OCI-M1 (cell line): ENCODE data around the gene IRF1.
A peak's percentile ranks its signal among the peaks of the same experiment; 100 is the strongest.

Source experiments
- DNase-seq: peaks from one replicate; lab custom pipeline; 2025; lab: John Stamatoyannopoulos, UW

Gene IRF1

GRCh38 chr5:132500931-132501628, 10.5 kb upstream of the IRF1 start:
- peak; percentile 86 for DNase-seq

- DNase-seq: no peak
Observed at GRCh38 chr5:132500244-132500930, 9.8 kb upstream of the IRF1 start.

- DNase-seq: no peak
Observed at GRCh38 chr5:132499440-132500243, 9.1 kb upstream of the IRF1 start.

- no peak for DNase-seq
Observed at GRCh38 chr5:132498686-132499271, 8.2 kb upstream of the IRF1 start.

GRCh38 chr5:132498152-132498551, 7.6 kb upstream of the IRF1 start:
- DNase-seq: no peak

GRCh38 chr5:132497488-132497997, 7.0 kb upstream of the IRF1 start:
- DNase-seq: no peak

- DNase-seq: peak; percentile 95
Observed at GRCh38 chr5:132496631-132497487, 6.3 kb upstream of the IRF1 start.

DNA sequence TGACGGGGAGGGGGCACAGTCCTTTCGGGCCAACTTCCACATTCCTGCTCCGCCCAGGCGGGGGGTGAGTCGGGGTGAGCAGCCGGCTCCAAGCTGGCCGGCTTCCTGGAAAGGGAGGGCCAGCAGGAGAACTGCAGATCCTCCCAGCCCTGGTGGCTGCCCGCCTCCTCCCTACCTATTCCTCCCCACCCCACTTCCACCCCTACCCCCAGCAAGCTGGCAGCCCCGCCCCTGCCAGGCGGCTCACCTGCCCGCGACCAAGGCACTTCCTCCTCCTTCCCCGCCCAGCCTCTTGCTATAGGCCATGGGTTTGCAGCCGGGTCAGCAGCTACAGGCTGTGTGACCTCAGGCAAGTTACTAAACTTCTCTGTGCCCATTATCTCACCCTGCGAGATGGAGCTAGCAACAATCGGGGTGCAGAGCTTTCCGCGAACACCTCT, 5.6 kb upstream of the IRF1 start:
- peak; percentile 97 for DNase-seq

DNA sequence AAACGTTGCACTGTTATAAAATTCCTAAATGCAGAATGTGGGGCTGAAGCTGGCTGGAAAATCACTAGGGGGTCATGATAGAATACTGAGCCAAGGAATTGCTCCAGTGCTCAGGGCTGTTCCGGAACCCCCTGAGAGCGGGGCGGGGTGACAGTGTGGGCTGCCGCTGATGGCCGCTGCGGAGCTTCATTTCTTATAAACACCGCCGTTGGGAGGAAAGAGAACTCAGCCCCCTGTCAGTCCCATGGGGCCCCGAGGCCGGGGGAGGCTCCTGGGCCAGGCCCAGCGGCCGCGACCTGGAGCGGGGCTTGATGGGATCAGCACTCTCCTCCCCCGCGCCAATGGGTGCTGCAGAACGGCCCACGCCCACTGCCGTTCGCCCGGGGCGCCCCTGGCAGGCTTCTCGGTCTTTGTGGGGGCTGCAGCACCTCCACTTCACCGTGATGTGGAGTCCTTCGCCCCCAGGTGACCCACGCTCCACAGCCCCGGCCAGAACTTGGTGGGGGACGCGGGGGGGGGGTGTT, 5.2 kb upstream of the IRF1 start:
- peak; percentile 97 for DNase-seq

GRCh38 chr5:132493821-132494220, 3.2 kb upstream of the IRF1 start:
- DNase-seq: no peak

- DNase-seq: no peak
Observed at GRCh38 chr5:132493241-132493640, 2.7 kb upstream of the IRF1 start.

GRCh38 chr5:132492386-132493125, 2.0 kb upstream of the IRF1 start:
- DNase-seq: peak; percentile 49

DNA sequence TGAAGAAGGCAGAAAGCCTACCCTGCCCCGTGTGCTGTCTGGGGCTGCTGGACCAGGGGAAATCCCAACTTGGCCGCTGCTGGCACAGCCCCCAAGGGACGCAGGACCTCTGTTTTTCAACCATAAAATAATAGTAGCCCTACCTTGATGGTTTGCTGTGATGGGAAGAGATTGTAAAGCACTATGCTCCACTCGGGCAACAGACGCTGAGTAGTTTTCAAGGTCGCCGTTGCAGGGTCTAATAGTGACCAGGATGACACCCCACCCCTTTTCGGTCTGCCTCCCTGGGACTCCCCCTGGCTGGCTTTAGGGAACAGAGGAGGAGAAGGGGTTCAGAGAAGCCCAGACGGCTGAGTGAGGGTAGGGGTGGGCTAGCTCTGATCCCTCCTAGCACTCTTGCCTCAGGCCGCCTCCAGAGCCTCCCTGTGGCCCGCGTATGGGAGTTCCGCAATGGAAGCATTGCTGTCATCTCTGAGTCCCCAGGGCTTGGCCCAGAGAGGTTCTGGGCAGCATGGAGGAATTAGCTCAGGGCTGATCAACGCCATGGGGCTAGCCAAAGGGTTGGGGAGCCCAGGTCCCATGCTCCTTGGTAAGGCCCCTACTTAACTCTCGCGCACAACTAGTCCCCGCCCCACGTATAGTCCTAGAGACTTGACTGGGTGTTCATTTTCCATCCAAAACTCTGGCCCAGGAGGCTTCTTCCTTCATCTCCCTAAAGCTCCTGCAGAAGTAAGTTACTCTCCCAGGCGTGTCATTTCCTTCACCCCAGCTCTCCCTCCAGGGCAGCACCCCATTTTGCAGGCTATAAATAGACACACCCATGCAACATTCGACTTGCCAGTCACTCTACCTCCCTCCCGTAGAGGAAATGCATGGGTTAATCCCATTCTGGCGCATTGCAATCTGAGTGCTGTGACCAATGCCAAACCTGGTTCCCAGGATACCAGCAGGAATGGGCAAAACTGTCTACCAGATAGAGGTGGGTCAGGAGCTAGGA, 1.1 kb upstream of the IRF1 start:
- DNase-seq: no peak

- peak; percentile 48 for DNase-seq
Observed at GRCh38 chr5:132489871-132490483, 596 bp downstream of the IRF1 start.

- DNase-seq: peak; percentile 48
Observed at GRCh38 chr5:132489051-132489770, 1.4 kb downstream of the IRF1 start.

DNA sequence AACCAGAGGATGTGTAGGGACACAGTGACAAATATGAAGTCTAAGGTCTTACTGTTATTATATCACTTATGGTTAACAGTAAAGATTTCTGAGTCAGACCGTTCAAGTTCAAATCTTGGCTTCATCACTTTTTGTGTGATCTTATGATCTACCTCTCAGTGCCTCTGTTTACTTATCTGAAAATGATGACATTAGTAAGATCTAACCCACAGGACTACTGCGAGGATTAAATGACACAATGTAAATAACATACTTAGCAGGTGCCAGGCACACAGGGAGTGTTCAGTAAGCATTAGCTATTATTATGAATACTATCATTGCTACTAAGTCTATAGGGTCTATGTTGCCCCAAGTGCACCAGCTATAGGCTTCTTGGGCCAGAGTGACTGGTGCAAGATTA, 2.0 kb downstream of the IRF1 start:
- no peak for DNase-seq

DNA sequence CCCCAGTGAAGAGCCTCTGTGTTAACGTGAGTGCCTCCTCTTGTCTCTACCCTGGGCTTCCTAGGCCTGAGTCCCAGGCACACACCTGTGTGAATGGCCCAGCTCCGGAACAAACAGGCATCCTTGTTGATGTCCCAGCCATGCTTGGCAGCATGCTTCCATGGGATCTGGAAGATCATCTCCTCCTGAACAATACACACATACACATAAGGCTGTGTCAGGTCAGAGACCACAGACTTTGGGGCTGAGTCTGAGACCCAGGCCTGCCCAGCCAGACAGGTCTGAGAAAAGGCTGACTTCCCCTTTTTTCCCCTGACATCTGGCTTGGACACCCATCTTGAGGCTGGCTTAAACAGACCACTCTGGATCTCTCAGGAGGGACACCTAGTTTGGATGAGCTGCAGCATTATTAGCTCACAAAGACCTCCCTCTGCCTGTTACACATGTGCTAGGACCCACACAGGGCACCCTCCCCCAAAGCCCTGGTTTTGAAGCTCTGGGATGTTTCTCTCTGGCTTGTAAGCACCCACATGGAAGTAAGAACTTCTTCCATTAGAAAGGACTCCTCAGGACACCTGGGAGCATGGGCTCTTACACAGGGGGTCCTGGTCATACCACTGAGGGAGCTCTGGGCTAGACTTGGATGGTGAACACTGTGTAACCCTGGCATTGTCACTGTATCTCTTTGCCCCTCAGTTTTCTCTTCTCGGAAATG, 2.6 kb downstream of the IRF1 start:
- DNase-seq: peak; percentile 82
